AG08395 (cell line): ENCODE results near the gene IGF1.

ENCODE experiments used
- DNase-seq: peaks from one replicate; pipeline ENCODE4 v3.0.0; 2012; ENCODE audit warnings: mixed read lengths, low spot score

The IGF1 gene

DNA sequence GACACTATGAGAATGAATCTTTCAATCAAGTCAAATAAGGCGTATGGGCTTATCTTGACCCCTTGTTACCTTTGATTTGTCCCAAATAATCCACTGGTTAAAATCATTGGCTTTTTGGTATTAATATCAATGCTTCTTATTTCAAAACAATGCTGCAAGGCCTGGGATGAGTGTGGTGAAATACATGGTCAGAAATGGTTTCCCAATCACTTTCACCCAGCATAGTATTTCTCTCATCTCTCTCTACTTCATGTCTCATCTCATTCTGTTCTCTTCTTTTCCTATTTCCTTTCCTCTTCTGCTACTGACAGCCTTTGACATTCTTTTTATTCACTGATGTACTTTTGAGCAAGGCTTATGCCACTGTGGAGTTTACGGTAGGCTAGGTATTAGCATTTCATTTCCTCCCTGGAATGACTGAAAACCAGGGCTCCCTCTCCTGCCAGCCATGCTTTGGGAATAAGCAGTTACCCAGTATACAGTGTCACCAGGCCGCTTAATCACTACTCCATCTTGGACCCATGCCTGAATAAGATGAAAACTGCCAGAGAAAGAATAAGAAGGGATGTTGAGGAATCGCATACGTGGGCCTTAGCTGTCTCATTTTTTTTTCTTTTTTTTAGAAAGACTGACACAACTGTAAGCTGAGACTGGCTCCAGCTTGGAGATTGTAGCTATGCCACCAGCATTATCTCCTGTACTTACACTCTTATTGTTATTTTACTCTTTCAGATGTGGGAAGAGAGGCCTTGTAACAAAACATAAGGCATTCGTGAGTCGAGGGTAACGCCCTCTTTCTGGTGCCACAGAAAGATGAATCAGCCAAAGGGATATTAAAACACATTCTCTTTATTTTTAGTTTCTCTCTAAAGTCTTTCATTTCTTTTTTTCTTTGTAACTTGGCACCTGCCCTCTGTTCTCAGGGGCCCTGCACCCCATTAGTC, 53.5 kb downstream of the IGF1 start:
- DNase-seq = peak; percentile 53

DNA sequence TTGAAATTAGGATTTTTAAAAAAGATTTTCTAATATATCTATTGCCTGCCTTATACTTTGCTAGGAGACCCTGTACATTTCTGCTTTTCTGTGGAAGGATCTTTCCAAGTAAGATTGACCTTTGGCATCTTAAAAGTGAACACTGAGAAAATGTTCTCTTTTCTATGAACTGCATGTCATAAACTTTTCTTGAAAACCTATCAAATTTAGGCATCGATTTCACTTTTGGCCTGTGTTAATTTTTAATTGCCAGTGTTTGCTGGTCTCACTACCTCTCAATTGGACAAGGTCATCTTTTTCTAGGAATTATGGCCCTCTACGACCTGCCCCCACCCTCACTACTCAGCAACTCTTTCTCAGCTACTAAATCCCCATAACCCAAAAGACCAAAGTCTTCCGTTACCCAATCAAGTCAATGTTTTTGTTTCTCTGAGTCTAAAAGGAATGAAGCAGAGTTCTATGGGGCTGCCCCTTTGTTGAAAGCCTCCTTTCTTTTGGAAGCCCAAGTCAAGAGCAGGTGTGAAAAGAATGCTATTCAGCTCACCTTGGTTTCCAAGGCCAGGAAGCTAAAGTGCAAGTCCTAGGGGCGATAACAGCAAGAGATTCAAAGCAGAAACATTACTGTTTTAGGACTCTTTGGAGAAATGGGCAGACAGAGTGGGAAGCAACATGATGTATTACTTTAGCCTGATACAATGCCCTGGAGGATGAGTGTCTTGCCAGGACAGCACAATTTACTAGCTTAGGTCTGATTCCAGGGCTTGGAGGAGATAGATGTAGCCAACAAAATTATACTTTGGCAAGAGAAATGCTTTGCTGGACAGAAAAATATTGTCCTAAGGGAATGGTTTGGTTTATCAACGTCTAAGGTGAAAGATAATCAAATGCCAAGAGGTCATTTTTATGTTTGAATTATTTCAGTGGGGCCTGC, 55.0 kb downstream of the IGF1 start:
- DNase-seq = no peak

DNA sequence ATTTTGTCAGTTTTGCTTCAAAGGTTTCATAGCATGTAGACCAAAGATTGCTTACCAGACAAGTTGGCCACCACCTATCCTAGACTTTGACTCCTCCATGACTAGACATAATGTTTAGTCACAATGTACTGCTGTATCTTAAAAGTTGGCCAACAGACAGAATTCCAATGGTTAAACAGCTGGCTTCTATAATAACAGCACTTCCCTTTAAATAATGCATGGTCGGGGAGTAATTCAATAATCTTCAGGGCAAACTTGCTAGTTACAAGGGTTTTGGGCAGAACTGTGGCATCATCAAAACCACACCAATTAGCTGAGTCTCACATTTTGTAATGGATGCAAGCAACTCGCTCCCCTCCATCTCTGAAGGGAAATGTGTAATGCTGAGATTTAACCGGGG, 56.9 kb downstream of the IGF1 start:
- no peak for DNase-seq

DNA sequence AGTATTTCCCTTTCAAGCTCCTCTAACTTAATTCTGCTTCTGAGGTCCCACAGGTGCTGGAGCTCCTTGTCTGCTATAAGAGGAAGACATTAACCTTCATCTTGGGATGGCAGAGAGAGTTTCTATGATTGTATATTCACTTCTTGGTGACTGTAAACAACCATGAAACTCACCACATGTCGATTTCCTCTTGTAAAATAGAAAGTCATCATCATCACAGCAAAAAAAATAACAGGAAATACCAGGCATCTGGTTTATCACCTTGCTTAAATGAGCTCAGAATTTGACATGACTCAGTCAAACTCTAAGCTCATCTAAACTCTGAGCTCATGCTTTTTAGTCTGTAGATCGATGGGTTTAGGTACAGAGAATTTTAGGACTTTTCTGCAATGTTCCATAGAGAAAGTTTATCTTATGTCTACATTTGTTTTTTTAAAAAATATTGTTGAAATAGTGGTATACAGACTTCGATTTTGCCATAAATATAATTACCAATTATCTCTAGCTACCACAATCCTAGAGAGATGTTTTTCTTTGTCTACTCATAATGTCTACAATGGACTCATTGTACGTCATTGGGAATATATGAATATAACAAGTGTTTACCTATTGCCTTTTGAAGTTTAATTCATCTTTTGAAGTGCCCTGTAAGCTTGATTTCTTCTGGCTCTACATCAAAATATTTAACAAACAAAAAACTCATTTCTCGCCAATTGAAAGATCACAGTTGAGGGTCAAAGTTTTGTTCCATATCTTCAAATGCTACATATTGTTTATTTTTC, 58.4 kb downstream of the IGF1 start:
- no peak for DNase-seq

DNA sequence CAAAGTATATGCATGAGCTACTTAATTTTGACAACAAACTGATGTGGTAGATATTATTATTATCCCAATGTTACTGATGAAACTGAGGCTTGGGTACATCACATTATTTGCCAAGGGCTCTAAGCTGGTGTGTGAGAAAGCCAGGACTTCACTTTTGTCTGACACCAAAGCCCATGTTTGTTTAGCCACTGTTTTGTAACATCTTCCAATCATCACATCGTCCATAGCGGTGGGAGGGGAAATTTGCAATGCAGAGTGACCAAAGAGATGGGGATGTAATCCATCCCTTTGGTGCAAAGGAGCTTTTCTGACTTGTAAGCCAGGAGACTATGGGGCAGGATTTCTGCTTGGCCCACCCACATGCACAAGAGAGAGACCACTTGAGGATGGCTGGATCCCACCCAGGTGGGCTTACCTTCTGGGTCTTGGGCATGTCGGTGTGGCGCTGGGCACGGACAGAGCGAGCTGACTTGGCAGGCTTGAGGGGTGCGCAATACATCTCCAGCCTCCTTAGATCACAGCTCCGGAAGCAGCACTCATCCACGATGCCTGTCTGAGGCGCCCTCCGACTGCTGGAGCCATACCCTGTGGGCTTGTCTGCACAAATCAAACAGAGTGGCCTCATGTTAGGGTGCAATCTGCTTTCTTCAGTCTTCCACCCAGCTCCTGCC, 61.1 kb downstream of the IGF1 start:
- DNase-seq = no peak

DNA sequence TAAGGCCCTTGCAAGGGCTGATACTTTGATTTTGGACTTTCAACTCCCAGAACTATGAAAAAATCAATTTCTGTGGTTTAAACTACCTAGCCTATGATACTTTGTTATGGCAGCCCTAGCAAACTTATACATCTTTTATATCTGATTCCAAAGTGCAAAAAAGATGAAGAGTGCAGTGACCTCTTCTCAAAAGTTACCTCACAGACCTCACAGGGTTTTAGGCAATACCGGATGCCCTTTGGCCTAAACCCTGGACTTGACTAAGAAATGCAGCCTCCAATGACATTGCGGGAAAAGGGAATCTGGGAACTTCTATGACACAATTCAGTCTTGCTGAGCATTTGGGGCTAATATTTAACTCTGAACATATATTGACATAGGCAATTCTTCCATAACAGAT, 63.3 kb downstream of the IGF1 start:
- DNase-seq = no peak

DNA sequence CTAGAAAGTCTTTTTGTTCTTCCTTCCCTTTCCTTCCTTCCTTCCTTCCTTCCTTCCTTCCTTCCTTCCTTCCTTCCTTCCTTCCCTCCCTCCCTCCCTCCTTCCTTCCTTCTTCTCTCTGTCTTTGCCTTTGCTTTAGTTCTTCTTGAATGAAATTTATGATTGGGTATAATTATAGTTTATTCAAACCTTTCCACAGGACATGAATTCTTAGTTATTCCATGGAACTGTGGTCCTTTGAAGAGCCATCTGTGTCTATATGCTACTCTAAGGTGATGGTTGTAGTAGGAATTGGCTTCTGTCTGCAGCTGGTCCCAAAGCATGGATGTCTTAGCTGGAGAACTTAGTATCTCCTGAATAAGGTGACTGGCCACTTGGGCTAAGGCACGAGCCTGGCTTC, 64.8 kb downstream of the IGF1 start:
- DNase-seq = no peak

DNA sequence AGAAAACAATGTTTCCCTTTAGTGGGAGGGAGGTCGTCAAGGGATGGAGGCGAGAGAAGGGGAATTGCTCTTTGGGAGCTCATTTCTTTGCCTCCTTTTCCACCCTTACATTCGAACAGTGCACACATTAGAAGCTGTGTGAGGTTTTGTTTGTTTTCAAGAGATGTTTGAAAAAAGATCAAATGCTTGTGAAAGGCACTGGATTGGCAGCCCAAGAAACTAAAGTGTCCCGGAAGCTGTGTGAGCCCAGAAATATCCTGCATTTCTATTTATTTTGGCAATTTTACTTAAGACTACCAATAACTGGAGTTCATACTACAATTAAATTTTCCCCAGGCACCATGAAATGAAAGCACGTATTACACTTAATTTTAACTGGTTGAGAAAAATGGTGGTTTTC, 67.0 kb downstream of the IGF1 start:
- DNase-seq = no peak

DNA sequence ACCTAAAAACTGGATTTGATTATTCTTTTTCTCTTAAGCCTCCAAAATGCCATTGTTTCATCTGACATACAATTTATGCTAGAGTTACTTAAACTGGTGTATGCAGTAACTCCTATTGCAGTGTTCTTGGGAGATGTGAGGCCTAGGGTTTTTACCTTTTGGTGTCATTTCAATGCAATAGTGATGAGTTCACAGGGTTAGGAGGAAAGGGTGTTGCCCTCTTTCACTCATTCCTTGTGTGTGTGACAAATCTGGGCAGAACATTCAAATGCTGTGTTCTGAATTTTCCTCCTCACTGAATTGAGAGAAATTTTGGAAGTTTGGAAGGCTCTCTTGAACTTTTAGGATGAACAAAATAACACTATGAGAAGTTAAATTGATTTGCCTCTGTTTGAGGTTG, 69.9 kb downstream of the IGF1 start:
- no peak for DNase-seq

DNA sequence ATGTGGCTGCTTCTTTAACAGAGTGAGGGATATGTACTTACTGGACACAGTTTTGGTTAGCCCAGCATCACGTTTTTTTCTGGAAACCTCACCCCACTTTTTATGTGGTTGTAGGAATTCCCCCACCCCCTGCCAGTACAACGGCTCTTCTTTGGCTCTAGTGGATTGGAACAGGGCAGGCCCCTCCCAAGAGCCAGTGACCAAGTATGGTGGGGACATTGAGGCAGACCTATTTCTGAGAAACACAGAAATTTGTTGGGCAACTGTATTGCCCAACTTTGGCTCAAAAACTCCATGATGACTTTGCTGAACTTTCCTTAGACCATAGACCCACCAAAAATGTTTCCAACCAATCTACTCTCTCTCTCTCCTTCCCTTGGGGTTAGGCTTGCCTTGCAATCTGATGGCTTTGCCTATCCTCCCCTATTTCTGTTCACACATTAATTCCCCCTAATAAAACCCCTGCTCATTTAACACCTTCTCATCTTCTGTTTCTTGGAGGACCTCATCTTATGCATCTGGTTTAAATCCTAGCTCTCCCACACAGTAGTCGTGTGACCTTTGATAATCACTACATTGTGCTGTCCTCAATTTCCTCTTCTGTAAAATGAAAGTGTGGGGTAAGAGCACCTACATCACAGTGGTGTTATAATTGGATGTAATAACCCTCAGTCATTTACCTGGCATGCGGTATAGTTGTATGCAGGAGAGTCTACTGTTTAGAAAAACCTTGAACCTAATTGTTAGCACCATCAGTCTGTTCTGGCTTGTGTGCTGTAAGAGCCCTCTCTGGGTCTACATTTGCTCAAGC, 71.7 kb downstream of the IGF1 start:
- DNase-seq = no peak

DNA sequence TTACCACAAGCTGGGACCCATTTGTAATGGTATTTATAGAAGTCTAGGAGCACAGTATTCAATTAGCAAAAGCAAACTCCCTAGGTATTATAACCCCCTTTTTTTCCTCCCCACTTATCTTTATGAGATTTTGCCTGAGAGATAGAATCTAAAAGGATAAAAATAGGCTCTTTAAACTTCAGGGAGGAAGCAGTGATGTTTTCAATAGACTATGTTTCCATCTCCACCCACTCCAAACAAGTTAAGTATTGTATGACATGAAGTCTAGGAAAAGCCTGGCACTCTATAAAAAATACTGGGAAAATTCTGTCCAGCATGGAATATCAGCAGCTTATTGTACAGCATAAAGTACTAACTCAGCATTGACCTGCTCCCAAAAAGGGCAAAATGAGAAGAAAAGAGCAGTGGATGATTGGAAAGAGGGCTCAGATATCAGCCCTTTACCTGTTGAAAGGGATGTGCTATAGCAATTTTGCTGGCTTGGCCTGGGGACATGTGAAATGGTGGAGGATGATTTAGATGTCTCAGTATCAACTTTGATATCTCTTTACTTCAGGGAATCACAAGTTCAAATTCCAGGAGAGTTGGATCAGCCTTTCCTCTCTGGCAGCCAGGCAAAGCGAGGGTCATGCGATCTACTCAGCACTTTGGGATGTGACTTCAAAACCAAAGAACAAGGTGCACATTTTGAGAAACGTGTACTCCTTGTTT, 72.4 kb downstream of the IGF1 start:
- peak; percentile 10 for DNase-seq

DNA sequence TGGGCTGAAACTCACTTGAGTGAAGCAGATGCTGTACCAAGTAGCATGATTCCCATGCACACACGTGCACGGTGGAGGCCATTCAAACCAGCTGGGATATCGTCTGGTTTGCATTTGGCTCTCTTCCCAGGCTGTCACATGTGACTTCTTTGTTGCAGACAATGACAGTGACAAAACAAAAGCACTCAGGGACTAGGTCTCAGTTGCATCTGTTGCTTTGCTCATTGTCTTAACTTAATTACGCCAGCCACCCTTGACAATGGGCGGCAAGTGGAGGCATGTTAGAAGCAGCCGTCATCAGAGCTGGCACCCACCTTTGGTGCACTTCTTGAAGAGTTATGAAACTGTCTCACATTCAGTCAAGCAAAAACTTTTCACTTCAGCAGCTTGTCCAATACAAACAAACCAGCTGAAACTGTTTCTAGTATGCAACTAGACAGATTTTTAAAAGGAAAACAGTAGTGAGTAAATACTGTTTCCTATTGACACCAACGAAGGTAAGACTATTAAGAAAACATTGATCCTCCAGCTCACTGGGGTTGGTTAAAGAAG, 74.3 kb downstream of the IGF1 start:
- peak; percentile 14 for DNase-seq

DNA sequence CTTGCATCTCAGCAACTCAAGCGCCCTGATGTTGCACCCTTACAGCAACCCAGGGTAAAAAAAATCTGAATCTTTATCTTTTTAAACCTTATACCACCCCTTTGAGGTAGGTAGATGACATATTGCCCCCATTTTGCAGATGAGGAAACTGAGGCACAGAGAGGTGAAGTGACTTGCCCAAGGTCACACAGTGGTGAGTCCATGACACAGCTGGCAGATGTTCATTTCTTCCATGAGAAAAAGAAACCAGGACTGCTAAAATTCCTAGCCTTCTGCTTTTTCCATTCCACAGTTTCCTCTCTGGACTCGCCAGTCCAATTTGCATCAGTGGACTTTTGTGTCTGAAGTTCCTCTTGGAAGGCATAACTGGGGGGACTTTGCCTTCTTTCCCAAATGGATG, 79.3 kb downstream of the IGF1 start:
- no peak for DNase-seq

DNA sequence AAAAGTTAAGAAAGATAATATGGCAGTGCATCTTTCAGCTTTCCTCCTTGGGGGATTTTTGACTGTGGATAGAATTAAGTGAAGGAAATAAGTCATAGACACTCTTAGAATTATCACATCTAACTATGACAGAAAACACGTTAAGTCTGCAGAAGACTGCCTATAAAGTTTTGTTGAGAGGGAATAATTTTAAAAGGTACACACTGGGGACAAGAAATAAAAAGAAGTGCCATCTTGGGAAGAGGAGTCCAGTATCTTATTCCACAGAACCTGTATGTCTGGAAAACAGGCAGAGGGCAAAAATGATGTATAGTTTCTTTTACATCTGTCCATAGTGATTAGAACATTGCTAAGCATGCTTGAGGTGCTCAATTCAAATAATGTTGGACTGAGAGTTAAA, 80.7 kb downstream of the IGF1 start:
- no peak for DNase-seq

DNA sequence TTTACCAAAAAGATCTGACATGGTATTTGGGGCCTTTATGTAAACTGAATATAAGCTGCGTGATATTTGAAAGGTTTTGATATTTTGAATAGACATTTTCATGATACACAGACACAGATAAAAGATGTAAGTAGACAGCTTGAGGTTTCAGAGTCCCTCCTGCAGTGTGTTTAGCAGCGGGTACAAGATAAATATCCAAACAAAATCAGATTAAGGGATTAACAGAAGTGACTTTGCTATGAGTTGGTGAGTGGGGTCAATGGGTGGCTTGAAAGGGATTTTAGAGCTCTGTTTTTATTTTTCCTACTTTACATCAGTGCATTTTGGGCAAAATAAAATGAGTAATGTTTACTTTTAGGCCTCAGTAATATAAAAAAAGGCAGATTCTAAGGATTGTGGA, 84.1 kb downstream of the IGF1 start:
- DNase-seq = no peak

DNA sequence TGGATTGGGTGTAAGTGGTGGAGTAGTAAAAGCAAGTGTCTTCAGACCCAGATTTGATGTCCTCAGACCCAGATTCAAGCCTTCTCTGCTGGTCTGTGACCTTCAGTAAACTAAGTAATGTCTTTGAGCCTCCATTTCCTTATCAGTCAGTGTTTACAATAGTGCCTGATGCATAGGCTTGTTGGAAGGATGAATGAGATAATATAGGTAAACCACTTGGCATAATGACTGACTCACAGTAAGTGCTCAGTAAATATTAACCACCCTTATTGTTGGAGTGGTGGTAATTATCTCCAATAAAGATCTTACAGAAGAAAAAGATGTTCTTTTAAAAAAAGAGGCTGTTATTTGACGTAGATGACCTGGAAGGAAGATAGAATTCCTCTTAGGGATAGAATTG, 86.2 kb downstream of the IGF1 start:
- DNase-seq = no peak

DNA sequence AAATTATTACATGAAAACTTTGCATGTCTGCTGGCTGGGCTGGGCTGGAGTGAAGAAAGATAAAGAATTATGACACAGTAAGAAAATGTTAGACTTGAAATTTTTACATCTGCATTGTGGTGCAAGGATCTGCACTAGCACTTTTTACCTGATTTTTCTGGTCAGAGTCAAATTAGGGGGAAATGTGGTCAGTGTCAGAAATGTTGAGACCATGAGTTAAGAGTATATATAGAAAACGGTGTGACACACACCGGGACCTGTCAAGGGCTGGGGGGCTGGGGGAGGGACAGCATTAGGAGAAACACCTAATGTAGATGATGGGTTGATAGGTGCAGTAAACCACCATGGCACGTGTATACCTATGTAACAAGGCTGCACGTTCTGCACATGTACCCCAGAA, 90.3 kb downstream of the IGF1 start:
- no peak for DNase-seq

DNA sequence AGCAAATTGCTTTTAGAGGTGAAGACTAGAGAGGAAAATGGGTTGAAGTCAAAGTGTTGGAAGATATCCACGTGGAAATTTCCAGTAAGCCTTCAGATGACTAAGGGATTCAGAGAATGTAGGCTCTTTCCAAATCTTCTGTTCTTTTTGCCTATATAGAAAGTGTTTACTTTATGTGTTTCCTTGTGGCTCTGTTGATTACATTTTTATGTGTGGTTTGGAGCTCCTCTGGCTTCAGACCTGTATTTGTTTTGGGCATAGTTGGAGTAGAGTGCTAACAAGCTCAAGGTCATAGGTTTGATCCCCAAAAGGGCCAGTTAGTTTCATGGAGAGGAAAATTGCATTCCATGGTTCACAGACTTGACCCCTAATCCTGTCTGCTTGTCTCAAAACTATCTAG, 91.9 kb downstream of the IGF1 start:
- no peak for DNase-seq

DNA sequence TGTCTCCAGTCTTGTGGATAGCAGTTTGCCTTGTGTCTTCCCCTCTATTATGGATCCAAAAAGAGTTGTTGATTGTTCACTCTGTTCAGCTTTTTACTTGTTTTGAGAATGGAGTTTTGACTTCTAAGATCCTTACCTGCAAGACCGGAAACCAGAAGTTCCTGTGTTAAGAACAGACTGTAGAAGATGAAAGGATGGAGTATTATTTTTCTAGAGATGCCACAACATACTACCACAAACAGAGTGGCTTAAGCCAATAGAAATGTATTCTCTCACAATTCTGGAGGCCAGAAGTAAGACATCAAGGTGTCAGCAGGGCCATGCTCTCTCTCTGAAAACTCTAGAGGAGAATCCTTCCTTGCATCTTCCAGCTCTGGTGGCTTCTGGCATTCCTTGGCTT, 95.0 kb downstream of the IGF1 start:
- no peak for DNase-seq
